H9 (cell line): ENCODE measurements around the gene S1PR5. TPM values are rescaled to one million over a fixed set of nuclear protein-coding genes. Genes with fewer than 3 reads are reported as not detected.

Source experiments
- DNase-seq: peaks from one replicate; pipeline ENCODE4 v3.0.0-alpha.2; 2017
- H2AFZ ChIP-seq: one replicate; pipeline ENCODE4 v1.6.1; 2013; ENCODE audit warnings: mild to moderate bottlenecking, low read length, control low read depth, moderate library complexity
- H2AK5ac ChIP-seq: 2 replicates; pipeline ENCODE4 v1.6.1; 2013; ENCODE audit warnings: low read length, control low read depth, mixed read lengths; ENCODE audit not compliant: insufficient read length
- H2BK120ac ChIP-seq: one replicate; pipeline ENCODE4 v1.6.1; 2013; ENCODE audit warnings: low read depth, mild to moderate bottlenecking, low read length, control low read depth, inconsistent platforms; ENCODE audit not compliant: poor library complexity, severe bottlenecking
- H2BK12ac ChIP-seq: 2 replicates; pipeline ENCODE4 v1.6.1; 2013; ENCODE audit warnings: low read length, control low read depth, mixed read lengths, low read depth; ENCODE audit not compliant: insufficient read length
- H2BK15ac ChIP-seq: 2 replicates; pipeline ENCODE4 v1.6.1; 2013; ENCODE audit warnings: low read depth, low read length, control low read depth
- H2BK20ac ChIP-seq: one replicate; pipeline ENCODE4 v1.6.1; 2013; ENCODE audit warnings: low read depth, mild to moderate bottlenecking, low read length, control low read depth, inconsistent platforms; ENCODE audit not compliant: poor library complexity, severe bottlenecking
- H2BK5ac ChIP-seq: 2 replicates; pipeline ENCODE4 v1.6.1; 2013; ENCODE audit warnings: low read length, control low read depth, mixed read lengths; ENCODE audit not compliant: insufficient read length
- H3K14ac ChIP-seq: 2 replicates; pipeline ENCODE4 v1.6.1; 2013; ENCODE audit warnings: low read length, control low read depth; ENCODE audit not compliant: insufficient read depth
- H3K18ac ChIP-seq: 2 replicates; pipeline ENCODE4 v1.6.1; 2013; ENCODE audit warnings: low read depth, mild to moderate bottlenecking, mixed read lengths, low read length, control low read depth; ENCODE audit not compliant: insufficient read length
- H3K23ac ChIP-seq: 2 replicates; pipeline ENCODE4 v1.6.1; 2013; ENCODE audit warnings: low read length, control low read depth, mixed read lengths, low read depth; ENCODE audit not compliant: insufficient read length
- H3K23me2 ChIP-seq: 2 replicates; pipeline ENCODE4 v1.6.1; 2013; ENCODE audit warnings: low read depth, mild to moderate bottlenecking, mixed read lengths, low read length, control low read depth; ENCODE audit not compliant: insufficient read length, poor library complexity, severe bottlenecking
- H3K27ac ChIP-seq: 2 replicates; pipeline ENCODE4 v1.5.1; 2013; ENCODE audit warnings: low read length, control low read depth, mixed read lengths, low read depth; ENCODE audit not compliant: insufficient read length
- H3K27me3 ChIP-seq: 2 replicates; pipeline ENCODE4 v1.6.1; 2013; ENCODE audit warnings: low read length, control low read depth, inconsistent platforms; ENCODE audit not compliant: insufficient read depth
- H3K4ac ChIP-seq: 2 replicates; pipeline ENCODE4 v1.6.1; 2013; ENCODE audit warnings: low read depth, mild to moderate bottlenecking, control low read depth, inconsistent platforms, low read length, moderate library complexity
- H3K4me1 ChIP-seq: 2 replicates; pipeline ENCODE4 v1.6.1; 2013; ENCODE audit warnings: low read length, control low read depth, inconsistent platforms; ENCODE audit not compliant: insufficient read depth
- H3K4me2 ChIP-seq: 2 replicates; pipeline ENCODE4 v1.6.1; 2013; ENCODE audit warnings: low read length, control low read depth, mixed read lengths; ENCODE audit not compliant: insufficient read length, insufficient read depth
- H3K56ac ChIP-seq: 2 replicates; pipeline ENCODE4 v1.6.1; 2013; ENCODE audit warnings: low read depth, mild to moderate bottlenecking, mixed read lengths, low read length, control low read depth; ENCODE audit not compliant: insufficient read length
- H3K79me1 ChIP-seq: 2 replicates; pipeline ENCODE4 v1.6.1; 2013; ENCODE audit warnings: low read depth, mild to moderate bottlenecking, moderate library complexity, low read length, control low read depth, inconsistent platforms; ENCODE audit not compliant: insufficient read depth, poor library complexity, severe bottlenecking
- H3K79me2 ChIP-seq: 2 replicates; pipeline ENCODE4 v1.6.1; 2013; ENCODE audit warnings: low read length, control low read depth, inconsistent platforms; ENCODE audit not compliant: insufficient read depth
- H3K9ac ChIP-seq: 2 replicates; pipeline ENCODE4 v1.6.1; 2013; ENCODE audit warnings: low read length, control low read depth, mixed read lengths; ENCODE audit not compliant: insufficient read length; ENCODE audit errors: extremely low read depth
- H3K9me3 ChIP-seq: one replicate; pipeline ENCODE4 v1.6.1; 2013; ENCODE audit warnings: low read depth, low read length, inconsistent platforms; ENCODE audit not compliant: control insufficient read depth
- H3T11ph ChIP-seq: one replicate; pipeline ENCODE4 v1.6.1; 2013; ENCODE audit warnings: mild to moderate bottlenecking, low read length, control low read depth, inconsistent platforms
- H4K20me1 ChIP-seq: one replicate; pipeline ENCODE4 v1.6.1; 2013; ENCODE audit not compliant: control insufficient read depth, insufficient read length, insufficient read depth
- H4K5ac ChIP-seq: 2 replicates; pipeline ENCODE4 v1.6.1; 2013; ENCODE audit warnings: low read depth, mild to moderate bottlenecking, mixed read lengths, low read length, control low read depth; ENCODE audit not compliant: insufficient read length
- H4K8ac ChIP-seq: replicated peaks from 2 replicates; pipeline ENCODE4 v1.6.1; 2013; ENCODE audit warnings: low read length, control low read depth, mixed read lengths, low read depth; ENCODE audit not compliant: insufficient read length
- H4K91ac ChIP-seq: 2 replicates; pipeline ENCODE4 v1.6.1; 2013; ENCODE audit warnings: low read depth, mild to moderate bottlenecking, moderate library complexity, mixed read lengths, low read length, control low read depth; ENCODE audit not compliant: insufficient read length
- H3K27ac Mint-ChIP-seq, 3 experiments: 2 replicates in 2 of 3; 3 replicates in 1 of 3; pipeline ENCODE4 v1.8.0; 2020 to 2021; ENCODE audit warnings: mixed read lengths in 3 of 3, mild to moderate bottlenecking in 1 of 3, moderate library complexity in 1 of 3
- H3K27me3 Mint-ChIP-seq: 2 replicates; pipeline ENCODE4 v1.8.0; 2021; ENCODE audit warnings: low read depth, mild to moderate bottlenecking, moderate library complexity, mixed read lengths
- H3K36me3 Mint-ChIP-seq, 3 experiments: 2 replicates in 2 of 3; 3 replicates in 1 of 3; pipeline ENCODE4 v1.8.0; 2020 to 2021; ENCODE audit warnings: low read depth in 3 of 3, mixed read lengths in 3 of 3; ENCODE audit not compliant: insufficient read depth in 1 of 3
- H3K4me1 Mint-ChIP-seq, 2 experiments: 2 replicates each; pipeline ENCODE4 v1.8.0; 2020; ENCODE audit warnings: mixed read lengths in 2 of 2
- H3K4me3 Mint-ChIP-seq, 2 experiments: 2 replicates in 1 of 2; 3 replicates in 1 of 2; pipeline ENCODE4 v1.8.0; 2020 to 2021; ENCODE audit warnings: mild to moderate bottlenecking in 2 of 2, mixed read lengths in 2 of 2, moderate library complexity in 1 of 2
- H3K9me3 Mint-ChIP-seq, 2 experiments: 2 replicates in 1 of 2; 3 replicates in 1 of 2; pipeline ENCODE4 v1.8.0; 2020; ENCODE audit warnings: mild to moderate bottlenecking in 2 of 2, mixed read lengths in 2 of 2, moderate library complexity in 1 of 2
- WGBS: extraction: QIAGEN DNeasy Blood & Tissue Kit; methylation state at CpG from one replicate; pipeline ENCODE4 v1.1.7; 2013; ENCODE audit warnings: missing lambda C conversion rate, low lambda C conversion rate, mixed read lengths; ENCODE audit not compliant: insufficient read length; ENCODE audit errors: extremely low coverage; 5-methylcytosine and 5-hydroxymethylcytosine counted together
- total RNA-seq: library from RNA; stranded (reverse); gene quantifications from 2 replicates; pipeline ENCODE4 v1.2.1, GENCODE V29; 2021
- TF ChIP-seq, protein P1 (sequence below): fragments of 200-600 bp; sonication (generic); conservative IDR thresholded peaks from 3 replicates; pipeline ENCODE4 v1.8.0; 2021; ENCODE audit warnings: antibody characterized with exemption, mild to moderate bottlenecking

Gene S1PR5
- total RNA-seq, 1 experiment from 2014 or later, result 8.1 TPM

DNA sequence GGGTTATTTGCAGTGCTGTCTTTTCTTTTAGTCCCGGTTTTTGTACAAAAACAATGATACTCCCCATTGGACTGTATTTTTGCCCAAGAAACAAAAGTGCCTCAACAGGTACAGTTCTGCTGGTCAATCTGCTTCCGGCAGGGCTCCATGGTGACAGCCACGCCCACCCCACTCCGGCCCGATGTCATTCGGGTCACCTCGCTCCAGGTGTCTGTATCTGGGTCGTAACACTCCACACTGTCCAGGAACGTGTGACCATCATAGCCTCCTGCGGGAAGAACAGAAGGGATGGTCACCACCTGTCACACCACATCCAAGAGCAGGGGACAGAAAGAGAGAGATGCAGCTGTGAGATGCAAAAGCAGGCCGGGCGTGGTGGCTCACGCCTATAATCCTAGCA lies 30.7 kb downstream of the S1PR5 start:
- H2BK12ac ChIP-seq, result no peak overlapping the region
- no peak overlapping the region for H3K27ac ChIP-seq
- H3K23me2 ChIP-seq, result no peaks in the 10 kb centered on the region
- H3K79me2 ChIP-seq, result no peaks in the 10 kb centered on the region
- H3K27ac Mint-ChIP-seq, result 0 out of 7 replicates have a peak overlapping the region, but pooled peaks of 1 of the 3 experiments have one; percentile 41
- no peak overlapping the region for H3K9ac ChIP-seq
- no peak for DNase-seq
- no peak overlapping the region for H3T11ph ChIP-seq
- H3K79me1 ChIP-seq, result peaks cover 9% of the 10 kb centered on the region
- H3K4me1 ChIP-seq, result no peaks in the 10 kb centered on the region
- H3K18ac ChIP-seq, result no peak overlapping the region
- H3K4me1 Mint-ChIP-seq, result no peaks in the 10 kb centered on the region
- H3K9me3 ChIP-seq, result no peaks in the 10 kb centered on the region
- TF ChIP-seq, protein P1, sequence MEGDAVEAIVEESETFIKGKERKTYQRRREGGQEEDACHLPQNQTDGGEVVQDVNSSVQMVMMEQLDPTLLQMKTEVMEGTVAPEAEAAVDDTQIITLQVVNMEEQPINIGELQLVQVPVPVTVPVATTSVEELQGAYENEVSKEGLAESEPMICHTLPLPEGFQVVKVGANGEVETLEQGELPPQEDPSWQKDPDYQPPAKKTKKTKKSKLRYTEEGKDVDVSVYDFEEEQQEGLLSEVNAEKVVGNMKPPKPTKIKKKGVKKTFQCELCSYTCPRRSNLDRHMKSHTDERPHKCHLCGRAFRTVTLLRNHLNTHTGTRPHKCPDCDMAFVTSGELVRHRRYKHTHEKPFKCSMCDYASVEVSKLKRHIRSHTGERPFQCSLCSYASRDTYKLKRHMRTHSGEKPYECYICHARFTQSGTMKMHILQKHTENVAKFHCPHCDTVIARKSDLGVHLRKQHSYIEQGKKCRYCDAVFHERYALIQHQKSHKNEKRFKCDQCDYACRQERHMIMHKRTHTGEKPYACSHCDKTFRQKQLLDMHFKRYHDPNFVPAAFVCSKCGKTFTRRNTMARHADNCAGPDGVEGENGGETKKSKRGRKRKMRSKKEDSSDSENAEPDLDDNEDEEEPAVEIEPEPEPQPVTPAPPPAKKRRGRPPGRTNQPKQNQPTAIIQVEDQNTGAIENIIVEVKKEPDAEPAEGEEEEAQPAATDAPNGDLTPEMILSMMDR, result no peak
- H4K5ac ChIP-seq, result no peak overlapping the region
- no peaks in the 10 kb centered on the region for H4K20me1 ChIP-seq
- H3K9me3 Mint-ChIP-seq, result no peaks in the 10 kb centered on the region
- no peak overlapping the region for H3K23ac ChIP-seq
- no peak overlapping the region for H2AK5ac ChIP-seq
- H3K27me3 Mint-ChIP-seq, result no peaks in the 10 kb centered on the region
- no peak overlapping the region for H3K4me2 ChIP-seq
- H3K36me3 Mint-ChIP-seq, result peaks cover 29 to 54% (median 49%) of the 10 kb centered on the region in 3 experiments; a peak in 6 of 7 replicates
- H3K27me3 ChIP-seq, result no peaks in the 10 kb centered on the region
- no peak overlapping the region for H3K14ac ChIP-seq
- H3K4ac ChIP-seq, result no peak overlapping the region
- no peak overlapping the region for H3K4me3 Mint-ChIP-seq
- no peak overlapping the region for H2BK5ac ChIP-seq
- no peak overlapping the region for H2BK120ac ChIP-seq
- H4K8ac ChIP-seq, result no peak overlapping the region
- no peak overlapping the region for H2AFZ ChIP-seq
- H2BK20ac ChIP-seq, result no peak overlapping the region
- no peak overlapping the region for H2BK15ac ChIP-seq
- H3K56ac ChIP-seq, result no peak overlapping the region
- H4K91ac ChIP-seq, result no peak overlapping the region
- WGBS, result no CpG with 5 or more reads among the region's 13 CpGs
